Right atrium auricular region (tissue), 2 donors: Measurements from ENCODE around the gene VAV3. TPM values are rescaled to one million over a fixed set of nuclear protein-coding genes. Genes with fewer than 3 reads are reported as not detected.

Experiments used
- DNase-seq: peaks from one replicate; pipeline ENCODE4 v3.0.0-alpha.2; 2019; ENCODE audit warnings: low spot score
- H3K27ac ChIP-seq, 2 donors: fragments of 200-600 bp; sonication (generic); 1 replicate in 1 of 2; 2 replicates in 1 of 2; pipeline ENCODE4 v1.5.1; 2016 to 2019
- H3K27me3 ChIP-seq, 2 donors: fragments of 200-600 bp; sonication (generic); one replicate each; pipeline versions ENCODE4 v1.5.1 to v1.6.0; 2017 to 2019
- H3K36me3 ChIP-seq: fragments of 200-600 bp; sonication (generic); one replicate; pipeline ENCODE4 v1.5.1; 2016
- H3K4me1 ChIP-seq, 2 donors: fragments of 200-600 bp; sonication (generic); one replicate each; pipeline versions ENCODE4 v1.5.1 to v1.6.0; 2017 to 2019
- H3K4me3 ChIP-seq, 2 donors: fragments of 200-600 bp; sonication (generic); 1 replicate in 1 of 2; 2 replicates in 1 of 2; pipeline ENCODE4 v1.5.1; 2017 to 2019; ENCODE audit warnings: mild to moderate bottlenecking in 1 of 2, moderate library complexity in 1 of 2
- H3K9me3 ChIP-seq, 2 donors: fragments of 200-600 bp; sonication (generic); one replicate each; pipeline ENCODE4 v1.5.1; 2019
- CTCF ChIP-seq, 2 donors: fragments of 200-600 bp; sonication (generic); IDR thresholded peaks; one replicate each; pipeline ENCODE4 v1.5.1; 2019; ENCODE audit warnings: antibody characterized with exemption in 2 of 2
- total RNA-seq, 2 donors: library from RNA; depleted of rRNA; stranded (reverse); fragments of >200 nt; gene quantifications; one replicate each; pipeline ENCODE4 v1.1.0, GENCODE V29; 2016

VAV3 gene
- total RNA-seq, 2 donors from 2014 or later: 2.0 to 2.8 TPM

GRCh38 chr1:107546576-107546975, 418.4 kb downstream of the VAV3 start:
- no peak for DNase-seq
- Histone ChIP-seq H3K27ac (no peak overlapping the region), H3K27me3 (no peaks in the 10 kb centered on the region), H3K36me3 (no peaks in the 10 kb centered on the region), H3K4me1 (no peaks in the 10 kb centered on the region), H3K9me3 (no peaks in the 10 kb centered on the region), H3K4me3 (no peak overlapping the region)
- no peak for TF ChIP-seq CTCF (IDR thresholded peaks at IDR 0.05)

- Histone ChIP-seq H3K4me1 (no peaks in the 10 kb centered on the region), H3K36me3 (no peaks in the 10 kb centered on the region), H3K9me3 (no peaks in the 10 kb centered on the region), H3K4me3 (no peak overlapping the region), H3K27ac (no peak overlapping the region), H3K27me3 (no peaks in the 10 kb centered on the region)
- DNase-seq: no peak
- TF ChIP-seq CTCF (IDR thresholded peaks at IDR 0.05): no peak
Measured at GRCh38 chr1:107545879-107546278, 419.1 kb downstream of the VAV3 start.

DNA sequence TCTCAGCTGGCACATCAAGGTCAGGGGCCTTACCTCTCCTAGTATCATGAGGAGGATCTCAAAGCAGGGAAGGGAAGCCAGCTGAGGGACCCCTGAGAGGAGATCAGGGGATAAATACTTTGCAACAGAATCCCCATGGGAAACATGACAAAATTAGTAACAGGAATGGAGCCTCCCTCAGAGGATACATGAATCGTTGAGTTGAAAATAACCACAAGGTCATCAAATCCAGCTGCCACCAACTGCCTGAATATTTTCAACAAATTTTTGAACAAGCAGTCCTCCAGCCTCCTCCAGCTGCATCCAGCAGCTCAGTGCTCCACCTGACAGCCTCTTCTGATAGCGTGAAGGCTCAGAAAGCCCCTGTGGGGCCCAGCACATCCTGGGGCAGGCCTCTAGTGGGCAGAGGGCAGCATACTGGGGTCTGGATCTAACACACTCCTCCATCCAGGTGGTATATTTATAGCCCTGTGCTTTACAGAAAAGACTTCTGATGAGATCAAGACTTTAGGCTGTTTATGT, 419.9 kb downstream of the VAV3 start:
- no peak for TF ChIP-seq CTCF (IDR thresholded peaks at IDR 0.05)
- Histone ChIP-seq H3K4me1 (no peaks in the 10 kb centered on the region), H3K9me3 (no peaks in the 10 kb centered on the region), H3K4me3 (no peak overlapping the region), H3K27ac (no peak overlapping the region), H3K36me3 (no peaks in the 10 kb centered on the region), H3K27me3 (no peaks in the 10 kb centered on the region)
- no peak for DNase-seq

DNA sequence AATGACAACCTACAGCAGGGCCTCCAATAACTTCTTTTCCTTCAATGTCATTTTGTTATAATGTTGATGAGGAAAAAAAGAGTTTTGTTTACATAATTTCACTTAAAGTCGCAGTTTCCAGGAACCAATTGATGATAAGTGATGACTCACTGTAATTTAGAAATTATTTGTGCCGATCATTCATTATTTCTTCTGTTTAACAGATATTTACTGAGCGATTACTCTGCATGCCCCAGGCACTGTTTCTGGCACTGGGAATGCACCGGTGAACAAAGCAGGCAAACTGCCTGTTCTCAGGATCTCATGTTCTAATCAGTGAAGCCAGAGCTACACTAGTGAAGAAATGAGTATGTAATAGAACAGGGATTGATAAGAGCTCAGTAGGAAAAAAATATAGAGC, 420.7 kb downstream of the VAV3 start:
- DNase-seq: no peak
- Histone ChIP-seq H3K4me3 (no peak overlapping the region), H3K9me3 (no peaks in the 10 kb centered on the region), H3K27ac (no peak overlapping the region), H3K4me1 (no peaks in the 10 kb centered on the region), H3K36me3 (no peaks in the 10 kb centered on the region), H3K27me3 (no peaks in the 10 kb centered on the region)
- no peak for TF ChIP-seq CTCF (IDR thresholded peaks at IDR 0.05)

DNA sequence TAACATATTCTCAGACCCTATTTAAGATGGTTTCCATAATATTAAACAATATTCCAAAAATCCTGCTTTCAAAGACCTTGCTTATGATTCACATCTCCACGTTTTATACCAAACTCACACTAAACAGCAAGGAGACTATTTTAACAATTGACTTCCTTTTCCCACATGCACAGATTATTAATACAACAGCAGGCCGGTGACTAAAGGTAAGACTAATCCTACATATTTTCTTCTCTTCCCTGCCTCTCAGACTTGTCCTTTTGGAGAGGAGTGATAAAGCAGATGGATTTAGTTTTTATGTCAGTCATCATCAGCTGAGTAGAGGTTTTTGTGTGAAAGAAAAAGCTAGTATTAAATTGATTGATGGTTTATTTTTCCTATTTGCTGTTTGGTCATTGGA, 423.6 kb downstream of the VAV3 start:
- DNase-seq: no peak
- no peaks in the 10 kb centered on the region for H3K4me1 ChIP-seq

More for the DNA sequence above, 423.6 kb downstream of the VAV3 start:
- no peak overlapping the region for H3K4me3 ChIP-seq
- no peaks in the 10 kb centered on the region for H3K9me3 ChIP-seq
- no peaks in the 10 kb centered on the region for H3K36me3 ChIP-seq
- H3K27ac ChIP-seq: no peak overlapping the region
- TF ChIP-seq CTCF (IDR thresholded peaks at IDR 0.05): no peak
- no peaks in the 10 kb centered on the region for H3K27me3 ChIP-seq
